Bronchial epithelial cell (primary cell): Measurements from ENCODE around the gene KCNJ10. TPM values are rescaled to one million over a fixed set of nuclear protein-coding genes. Genes with fewer than 3 reads are reported as not detected.

Source experiments
- DNase-seq: peaks from one replicate; pipeline ENCODE4 v3.0.0-alpha.2; 2010; ENCODE audit warnings: low read depth
- FAIRE-seq: peaks from 2 replicates; lab custom pipeline; 2011; peaks lifted over from hg19 to GRCh38; lab: Jason Lieb, UNC
- H3K27me3 ChIP-seq: 2 replicates; pipeline ENCODE4 v1.5.1; 2011; ENCODE audit warnings: low read length; ENCODE audit not compliant: control insufficient read depth, insufficient read depth
- H3K36me3 ChIP-seq: 2 replicates; pipeline ENCODE4 v1.5.1; 2011; ENCODE audit warnings: low read length; ENCODE audit not compliant: control insufficient read depth, insufficient read depth
- H3K4me3 ChIP-seq: 2 replicates; pipeline ENCODE4 v1.5.1; 2011; ENCODE audit warnings: mild to moderate bottlenecking, low read depth, low read length, control low read depth
- total RNA-seq: library from RNA; depleted of rRNA; stranded (reverse); fragments of >200 nt; gene quantifications from 2 replicates; pipeline ENCODE4 v1.2.1, GENCODE V29; 2014
- TF ChIP-seq, protein P1 (sequence below): IDR thresholded peaks from 2 replicates; pipeline ENCODE4 v1.5.1; 2011; ENCODE audit warnings: mild to moderate bottlenecking, moderate library complexity, low read length, control low read depth, inconsistent platforms; ENCODE audit not compliant: insufficient read depth, severe bottlenecking

Gene KCNJ10
- total RNA-seq, 1 donor from 2014 or later = not detected

DNA sequence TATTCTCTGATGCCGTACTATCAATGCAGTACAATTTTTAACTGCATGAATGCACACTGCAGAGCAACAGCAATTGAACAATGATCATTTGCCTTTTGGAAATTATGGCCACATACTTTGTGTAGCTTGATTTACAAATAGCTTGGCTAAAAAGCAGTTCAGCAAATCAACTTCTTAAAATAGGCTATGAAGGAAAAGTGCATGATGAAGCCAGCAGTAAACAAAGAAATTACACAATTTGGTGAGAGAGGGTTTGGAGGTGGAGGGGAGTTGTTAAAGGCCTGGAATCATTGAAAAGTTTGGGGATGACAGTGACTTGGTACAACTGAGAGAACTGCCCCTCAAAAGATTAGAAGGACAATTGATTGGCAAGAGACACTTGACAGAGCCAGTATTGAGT lies 44.6 kb downstream of the KCNJ10 start:
- Histone ChIP-seq H3K27me3 (no peaks in the 10 kb centered on the region), H3K36me3 (no peaks in the 10 kb centered on the region), H3K4me3 (no peak overlapping the region)
- TF ChIP-seq, protein P1, sequence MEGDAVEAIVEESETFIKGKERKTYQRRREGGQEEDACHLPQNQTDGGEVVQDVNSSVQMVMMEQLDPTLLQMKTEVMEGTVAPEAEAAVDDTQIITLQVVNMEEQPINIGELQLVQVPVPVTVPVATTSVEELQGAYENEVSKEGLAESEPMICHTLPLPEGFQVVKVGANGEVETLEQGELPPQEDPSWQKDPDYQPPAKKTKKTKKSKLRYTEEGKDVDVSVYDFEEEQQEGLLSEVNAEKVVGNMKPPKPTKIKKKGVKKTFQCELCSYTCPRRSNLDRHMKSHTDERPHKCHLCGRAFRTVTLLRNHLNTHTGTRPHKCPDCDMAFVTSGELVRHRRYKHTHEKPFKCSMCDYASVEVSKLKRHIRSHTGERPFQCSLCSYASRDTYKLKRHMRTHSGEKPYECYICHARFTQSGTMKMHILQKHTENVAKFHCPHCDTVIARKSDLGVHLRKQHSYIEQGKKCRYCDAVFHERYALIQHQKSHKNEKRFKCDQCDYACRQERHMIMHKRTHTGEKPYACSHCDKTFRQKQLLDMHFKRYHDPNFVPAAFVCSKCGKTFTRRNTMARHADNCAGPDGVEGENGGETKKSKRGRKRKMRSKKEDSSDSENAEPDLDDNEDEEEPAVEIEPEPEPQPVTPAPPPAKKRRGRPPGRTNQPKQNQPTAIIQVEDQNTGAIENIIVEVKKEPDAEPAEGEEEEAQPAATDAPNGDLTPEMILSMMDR = no peak
- DNase-seq (no peak), FAIRE-seq (no peak)

DNA sequence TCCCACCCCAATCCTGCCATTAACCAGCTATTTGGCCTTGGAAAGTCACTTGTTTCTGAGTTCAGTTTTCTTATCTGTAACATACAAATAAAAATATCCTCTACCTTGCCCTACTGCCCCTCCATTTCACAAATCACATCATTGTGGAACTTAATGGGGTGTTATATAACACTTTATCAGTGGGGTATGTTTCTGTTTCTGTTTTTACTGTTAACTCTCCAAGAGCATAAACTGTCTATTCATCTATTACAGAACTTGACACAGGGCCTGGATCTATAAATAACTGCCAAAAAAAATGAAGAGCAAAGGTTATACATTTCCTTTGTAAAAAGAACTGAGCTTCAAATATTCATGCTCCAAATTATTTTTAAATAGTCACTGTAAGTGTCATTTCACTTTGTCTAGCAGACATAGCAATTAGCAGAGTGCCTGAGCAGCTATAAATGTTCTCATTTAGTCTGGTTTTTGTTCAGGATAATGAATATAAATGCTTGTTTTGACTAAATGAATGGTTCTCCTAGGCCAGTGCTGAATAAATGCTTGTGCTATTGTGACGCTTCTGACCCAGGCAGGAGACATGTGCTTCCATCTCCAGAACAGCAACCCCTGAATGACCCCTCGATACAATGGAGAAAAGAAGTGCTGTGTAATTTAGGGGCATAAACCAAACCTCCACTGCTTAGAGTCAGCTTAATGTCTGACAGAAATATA lies 45.6 kb downstream of the KCNJ10 start:
- H3K27me3 ChIP-seq = no peaks in the 10 kb centered on the region
- TF ChIP-seq, protein P1 = no peak
- no peak overlapping the region for H3K4me3 ChIP-seq
- no peak for FAIRE-seq
- H3K36me3 ChIP-seq = no peaks in the 10 kb centered on the region
- DNase-seq = no peak

DNA sequence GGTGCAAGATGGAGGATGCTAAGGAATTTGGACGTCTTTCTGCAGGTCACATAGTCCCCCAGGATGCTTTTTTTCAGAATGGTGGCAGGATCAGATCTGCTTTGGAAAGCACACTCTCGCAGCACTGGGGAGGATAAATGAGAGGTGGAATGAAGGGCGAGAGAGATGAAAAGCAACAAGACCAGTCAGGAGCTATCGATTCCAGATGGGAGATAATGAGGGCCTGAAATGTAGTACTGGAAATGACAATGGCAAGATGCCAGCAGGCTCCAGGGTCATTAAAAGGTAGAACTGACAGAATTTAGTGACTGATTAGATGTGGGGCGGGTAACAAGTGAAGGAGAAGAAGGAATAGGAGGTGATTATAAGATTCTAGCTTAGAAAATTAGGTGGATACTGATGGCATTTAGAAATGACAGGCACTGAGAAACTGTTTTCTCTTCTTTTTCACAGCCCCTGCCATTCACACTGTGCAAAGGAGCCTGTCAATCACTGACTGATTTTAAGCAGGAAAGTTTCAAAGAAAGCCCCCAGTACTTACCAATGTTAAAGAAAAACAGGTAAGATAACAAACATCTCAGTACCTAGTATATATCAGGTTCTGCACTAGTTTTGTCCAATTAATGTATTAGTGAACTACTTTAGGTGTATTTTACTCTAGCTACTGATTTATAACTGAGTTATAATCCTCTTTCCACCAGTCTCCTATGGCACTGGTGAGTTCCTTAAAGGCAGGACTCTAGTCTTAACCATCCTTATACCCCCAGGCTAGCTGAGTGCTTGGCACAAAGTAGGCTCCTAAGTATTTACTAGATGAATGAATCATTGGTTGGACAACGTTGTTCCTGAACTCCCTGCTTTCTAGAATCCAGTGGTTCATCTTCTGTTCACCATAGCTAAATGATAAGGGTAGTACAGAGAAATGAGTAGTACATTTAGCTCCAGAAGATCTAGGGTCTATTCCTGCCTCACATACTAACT lies 47.3 kb downstream of the KCNJ10 start:
- Histone ChIP-seq H3K4me3 (no peak overlapping the region), H3K36me3 (no peaks in the 10 kb centered on the region), H3K27me3 (no peaks in the 10 kb centered on the region)
- no peak for FAIRE-seq
- DNase-seq = peak; percentile 82
- TF ChIP-seq, protein P1 = no peak

DNA sequence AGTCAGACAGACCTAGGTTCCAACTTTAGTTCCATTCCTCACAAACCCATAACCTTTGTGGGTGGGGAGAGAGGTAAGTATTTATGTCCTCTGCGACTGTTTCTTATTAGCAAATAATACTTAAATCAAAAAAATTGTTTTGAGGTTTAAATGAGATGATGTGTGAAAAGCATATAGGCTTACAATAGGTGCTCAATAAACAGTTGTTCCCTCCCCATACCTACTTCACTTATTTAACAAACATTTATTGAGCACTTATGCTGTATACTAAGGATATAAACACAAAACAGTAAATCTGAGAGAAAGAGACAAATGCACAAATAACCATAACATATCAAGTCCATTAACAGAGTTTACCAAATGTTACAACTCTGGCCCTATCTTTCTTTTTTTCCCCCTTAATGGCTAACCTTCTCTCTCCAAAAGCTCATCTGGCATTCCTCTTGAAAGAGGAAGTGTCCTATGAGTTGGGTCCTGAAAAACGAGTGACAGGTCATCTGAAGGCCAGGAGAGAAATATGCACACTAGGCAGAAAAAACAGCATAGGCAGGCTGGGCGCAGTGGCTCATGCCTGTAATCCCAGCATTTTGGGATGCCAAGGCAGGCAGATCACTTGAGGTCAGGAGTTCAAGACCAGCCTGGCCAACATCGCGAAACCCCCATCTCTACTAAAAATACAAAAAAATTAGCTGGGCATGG lies 48.4 kb downstream of the KCNJ10 start:
- TF ChIP-seq, protein P1 = no peak
- H3K36me3 ChIP-seq = no peaks in the 10 kb centered on the region
- no peak for FAIRE-seq

DNA sequence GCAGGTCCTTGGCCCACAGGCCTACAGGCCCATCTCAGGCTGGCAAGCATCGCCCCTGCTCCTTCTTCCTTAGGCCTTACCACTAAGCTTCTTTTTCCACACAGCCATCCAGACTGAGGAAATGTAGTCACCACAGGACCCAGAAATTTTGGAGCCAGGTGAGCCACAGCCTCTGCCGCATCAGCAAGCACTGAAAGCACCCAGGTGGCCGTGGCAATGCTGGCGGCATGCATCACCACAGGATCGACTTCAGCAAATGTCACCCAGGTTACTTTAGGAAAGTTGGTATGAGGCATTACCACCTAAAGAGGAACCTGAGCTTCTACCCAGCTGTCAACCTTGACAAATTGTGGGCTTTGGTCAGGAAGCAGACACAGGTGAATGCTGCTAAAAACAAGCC lies 49.8 kb downstream of the KCNJ10 start:
- no peak for DNase-seq
- TF ChIP-seq, protein P1 = no peak
- FAIRE-seq = no peak
- Histone ChIP-seq H3K4me3 (no peak overlapping the region), H3K36me3 (no peaks in the 10 kb centered on the region), H3K27me3 (no peaks in the 10 kb centered on the region)

More for the DNA sequence above, 48.4 kb downstream of the KCNJ10 start:
- Histone ChIP-seq H3K4me3 (no peak overlapping the region), H3K27me3 (no peaks in the 10 kb centered on the region)
- DNase-seq = no peak
